Kidney epithelial cell (primary cell): ENCODE results near the gene TMBIM4. TPM values are rescaled to one million over a fixed set of nuclear protein-coding genes. Genes with fewer than 3 reads are reported as not detected.
"Not testable (repeated sequence)": the region's sequence is repeated elsewhere in the genome, so short reads cannot be mapped to it uniquely, and the experiment has no call there.

Source experiments
- DNase-seq: peaks from one replicate; pipeline ENCODE4 v3.0.0-alpha.2; 2010; ENCODE audit warnings: low read depth
- H3K27me3 ChIP-seq: 2 replicates; pipeline ENCODE4 v1.6.0; 2011; ENCODE audit warnings: low read length; ENCODE audit not compliant: control insufficient read depth, insufficient read depth
- H3K36me3 ChIP-seq: 2 replicates; pipeline ENCODE4 v1.5.1; 2011; ENCODE audit warnings: low read length; ENCODE audit not compliant: control insufficient read depth, insufficient read depth
- H3K4me3 ChIP-seq: 2 replicates; pipeline ENCODE4 v1.5.1; 2011; ENCODE audit warnings: low read depth, mild to moderate bottlenecking, control low read depth, low read length
- total RNA-seq: library from RNA; depleted of rRNA; stranded (reverse); fragments of >200 nt; gene quantifications from 2 replicates; pipeline ENCODE4 v1.2.3, GENCODE V29; 2015
- TF ChIP-seq, protein P1 (sequence below): IDR thresholded peaks from 2 replicates; pipeline ENCODE4 v1.5.1; 2011; ENCODE audit warnings: mild to moderate bottlenecking, moderate library complexity, low read length, control low read depth, inconsistent platforms; ENCODE audit not compliant: insufficient read depth, poor library complexity, severe bottlenecking

Gene TMBIM4
- 86.8 and 112 TPM in 2 replicates for total RNA-seq

GRCh38 chr12:66169221-66170170 lies at the start of gene TMBIM4:
TMBIM4 (minus strand) TSS chr12:66169996; CDS start chr12:66169951, 45 bp downstream.
- Histone ChIP-seq H3K4me3 (peak within 1 kb of the TSS; percentile 76), H3K36me3 (no peaks in the 10 kb centered on the region), H3K27me3 (no peaks in the 10 kb centered on the region)
- TF ChIP-seq, protein P1, sequence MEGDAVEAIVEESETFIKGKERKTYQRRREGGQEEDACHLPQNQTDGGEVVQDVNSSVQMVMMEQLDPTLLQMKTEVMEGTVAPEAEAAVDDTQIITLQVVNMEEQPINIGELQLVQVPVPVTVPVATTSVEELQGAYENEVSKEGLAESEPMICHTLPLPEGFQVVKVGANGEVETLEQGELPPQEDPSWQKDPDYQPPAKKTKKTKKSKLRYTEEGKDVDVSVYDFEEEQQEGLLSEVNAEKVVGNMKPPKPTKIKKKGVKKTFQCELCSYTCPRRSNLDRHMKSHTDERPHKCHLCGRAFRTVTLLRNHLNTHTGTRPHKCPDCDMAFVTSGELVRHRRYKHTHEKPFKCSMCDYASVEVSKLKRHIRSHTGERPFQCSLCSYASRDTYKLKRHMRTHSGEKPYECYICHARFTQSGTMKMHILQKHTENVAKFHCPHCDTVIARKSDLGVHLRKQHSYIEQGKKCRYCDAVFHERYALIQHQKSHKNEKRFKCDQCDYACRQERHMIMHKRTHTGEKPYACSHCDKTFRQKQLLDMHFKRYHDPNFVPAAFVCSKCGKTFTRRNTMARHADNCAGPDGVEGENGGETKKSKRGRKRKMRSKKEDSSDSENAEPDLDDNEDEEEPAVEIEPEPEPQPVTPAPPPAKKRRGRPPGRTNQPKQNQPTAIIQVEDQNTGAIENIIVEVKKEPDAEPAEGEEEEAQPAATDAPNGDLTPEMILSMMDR, result peak; percentile 40
- peak; percentile 64 for DNase-seq

GRCh38 chr12:66217342-66217917 lies 47.6 kb upstream of the TMBIM4 start:
- no peaks in the 10 kb centered on the region for H3K36me3 ChIP-seq
- no peak for DNase-seq
- no peaks in the 10 kb centered on the region for H3K27me3 ChIP-seq
- TF ChIP-seq, protein P1, result no peak
- no peak overlapping the region for H3K4me3 ChIP-seq

- H3K4me3 ChIP-seq, H3K27me3 ChIP-seq, DNase-seq, H3K36me3 ChIP-seq: not testable (repeated sequence)
Observed at GRCh38 chr12:66213011-66213410, 43.2 kb upstream of the TMBIM4 start.

DNA sequence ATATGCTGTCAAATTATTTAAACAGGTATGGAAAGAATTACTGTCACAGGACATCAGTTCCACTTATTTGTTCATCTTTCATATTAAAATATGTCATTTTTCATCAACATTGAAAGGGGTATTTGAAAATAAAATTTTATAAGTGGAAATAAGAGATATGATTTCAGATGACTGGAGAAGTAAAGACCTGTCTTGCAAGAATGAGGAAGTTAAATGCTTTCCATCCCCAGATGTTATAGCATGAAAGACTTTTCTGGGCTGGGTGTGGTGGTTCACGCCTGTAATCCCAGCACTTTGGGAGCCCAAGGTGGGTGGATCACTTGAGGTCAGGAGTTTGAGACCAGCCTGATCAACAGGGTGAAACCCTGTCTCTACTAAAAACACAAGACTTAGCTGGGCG lies 41.8 kb upstream of the TMBIM4 start:
- not testable (repeated sequence) for DNase-seq, H3K36me3 ChIP-seq, H3K4me3 ChIP-seq, H3K27me3 ChIP-seq

DNA sequence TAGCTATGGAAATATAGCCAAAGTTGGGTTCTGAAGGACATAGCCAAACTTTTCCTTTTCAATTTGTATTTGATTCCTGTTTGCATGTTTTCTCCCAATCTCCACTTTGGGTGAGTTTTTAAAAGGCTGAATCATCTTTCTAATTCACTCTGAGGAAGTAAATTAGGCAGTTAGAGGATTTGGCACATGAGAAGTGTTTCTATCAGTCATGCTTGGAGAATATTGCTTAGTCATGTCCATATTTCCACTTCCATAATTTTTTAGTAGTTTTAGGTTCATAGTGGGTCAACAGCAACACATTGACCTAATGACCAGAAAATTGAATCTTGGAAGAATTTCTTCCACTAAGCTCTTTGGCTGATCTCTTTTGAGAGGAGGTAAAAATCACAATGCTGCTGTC lies 41.0 kb upstream of the TMBIM4 start:
- TF ChIP-seq, protein P1, result no peak
- no peak for DNase-seq
- H3K27me3 ChIP-seq, result no peaks in the 10 kb centered on the region
- H3K36me3 ChIP-seq, result no peaks in the 10 kb centered on the region
- no peak overlapping the region for H3K4me3 ChIP-seq

- TF ChIP-seq, protein P1, result no peak
- Histone ChIP-seq H3K36me3 (no peaks in the 10 kb centered on the region), H3K27me3 (no peaks in the 10 kb centered on the region), H3K4me3 (no peak overlapping the region)
- DNase-seq, result no peak
Observed at GRCh38 chr12:66206141-66206540, 36.3 kb upstream of the TMBIM4 start.
